Measurements from ENCODE around the gene SEM1.
"Not testable (repeated sequence)": the region's sequence is repeated elsewhere in the genome, so short reads cannot be mapped to it uniquely, and the experiment has no call there.

SEM1 gene

GRCh38 chr7:96709381-96710228, at the start of gene SEM1:
Gene SEM1 (minus strand): TSS chr7:96709846. CDS start chr7:96709763, 83 bp downstream.
- DNase-seq, result peak; percentile 56

- DNase-seq, result not testable (repeated sequence)
These were observed 48.2 kb upstream of the SEM1 start for GRCh38 chr7:96757880-96758279.

GRCh38 chr7:96747418-96747940, 37.8 kb upstream of the SEM1 start:
- no peak for DNase-seq

- DNase-seq, result no peak
These were observed 30.5 kb upstream of the SEM1 start for GRCh38 chr7:96740130-96740529.

- DNase-seq, result no peak
These were observed 30.0 kb upstream of the SEM1 start for GRCh38 chr7:96739609-96740008.

- no peak for DNase-seq
These were observed 29.5 kb upstream of the SEM1 start for GRCh38 chr7:96739167-96739566.

GRCh38 chr7:96738705-96739104, 29.1 kb upstream of the SEM1 start:
- DNase-seq, result no peak

- no peak for DNase-seq
These were observed 28.0 kb upstream of the SEM1 start for GRCh38 chr7:96737545-96738050.

- DNase-seq, result no peak
These were observed 24.7 kb upstream of the SEM1 start for GRCh38 chr7:96734343-96734742.

GRCh38 chr7:96729820-96730219, 20.2 kb upstream of the SEM1 start:
- DNase-seq, result no peak

- no peak for DNase-seq
These were observed 18.5 kb upstream of the SEM1 start for GRCh38 chr7:96728139-96728538.

GRCh38 chr7:96727534-96728088, 18.0 kb upstream of the SEM1 start:
- DNase-seq, result no peak

GRCh38 chr7:96723622-96724021, 14.0 kb upstream of the SEM1 start:
- no peak for DNase-seq

- DNase-seq, result not testable (repeated sequence)
These were observed 13.3 kb upstream of the SEM1 start for GRCh38 chr7:96722928-96723327.

GRCh38 chr7:96720843-96721242, 11.2 kb upstream of the SEM1 start:
- no peak for DNase-seq

- no peak for DNase-seq
These were observed 9.5 kb upstream of the SEM1 start for GRCh38 chr7:96719164-96719563.

GRCh38 chr7:96718107-96719003, 8.7 kb upstream of the SEM1 start:
- DNase-seq, result no peak

GRCh38 chr7:96713037-96713436, 3.4 kb upstream of the SEM1 start:
- no peak for DNase-seq

- DNase-seq, result no peak
These were observed 898 bp upstream of the SEM1 start for GRCh38 chr7:96710544-96710943.

- DNase-seq, result no peak
These were observed 774 bp downstream of the SEM1 start for GRCh38 chr7:96708872-96709271.

GRCh38 chr7:96707901-96708774, 1.5 kb downstream of the SEM1 start:
- no peak for DNase-seq

- no peak for DNase-seq
These were observed 8.4 kb downstream of the SEM1 start for GRCh38 chr7:96701258-96701657.

Measured in activated gamma-delta T cell treated with Interleukin-2 at 50 U/mL for 16 hours (primary cell).